Activated CD4-positive, CD25-positive, alpha-beta regulatory T cell treated with anti-CD3 and anti-CD28 coated beads, Interleukin-2, amount 50 U/mL, for 72 hours (primary cell): ENCODE results near the gene EPHA8.

Source experiments
- DNase-seq: peaks from one replicate; pipeline ENCODE4 v3.0.0; 2021

EPHA8 gene

GRCh38 chr1:22537441-22538139 is 25.7 kb upstream of the EPHA8 start:
- no peak for DNase-seq

GRCh38 chr1:22539510-22540118 is 23.7 kb upstream of the EPHA8 start:
- no peak for DNase-seq

- no peak for DNase-seq
Measured at GRCh38 chr1:22540337-22540736, 23.0 kb upstream of the EPHA8 start.

GRCh38 chr1:22542886-22543285 is 20.4 kb upstream of the EPHA8 start:
- no peak for DNase-seq

GRCh38 chr1:22543679-22544078 is 19.6 kb upstream of the EPHA8 start:
- no peak for DNase-seq

- DNase-seq: no peak
Measured at GRCh38 chr1:22544606-22545005, 18.7 kb upstream of the EPHA8 start.

GRCh38 chr1:22545141-22545540 is 18.1 kb upstream of the EPHA8 start:
- DNase-seq: no peak

- DNase-seq: no peak
Measured at GRCh38 chr1:22547186-22547817, 16.0 kb upstream of the EPHA8 start.

GRCh38 chr1:22547818-22548462 is 15.3 kb upstream of the EPHA8 start:
- DNase-seq: no peak

- no peak for DNase-seq
Measured at GRCh38 chr1:22550021-22550420, 13.3 kb upstream of the EPHA8 start.

- DNase-seq: no peak
Measured at GRCh38 chr1:22551591-22551990, 11.7 kb upstream of the EPHA8 start.

GRCh38 chr1:22552021-22552420 is 11.3 kb upstream of the EPHA8 start:
- no peak for DNase-seq

GRCh38 chr1:22553104-22553880 is 10.0 kb upstream of the EPHA8 start:
- no peak for DNase-seq

- no peak for DNase-seq
Measured at GRCh38 chr1:22553991-22554522, 9.2 kb upstream of the EPHA8 start.

GRCh38 chr1:22555371-22555656 is 8.0 kb upstream of the EPHA8 start:
- DNase-seq: no peak

- DNase-seq: no peak
Measured at GRCh38 chr1:22556391-22557104, 6.7 kb upstream of the EPHA8 start.

- DNase-seq: no peak
Measured at GRCh38 chr1:22557341-22557950, 5.8 kb upstream of the EPHA8 start.

GRCh38 chr1:22563671-22564602 is 648 bp downstream of the EPHA8 start:
- no peak for DNase-seq

GRCh38 chr1:22566161-22566560 is 2.9 kb downstream of the EPHA8 start:
- no peak for DNase-seq

- DNase-seq: no peak
Measured at GRCh38 chr1:22567197-22567596, 3.9 kb downstream of the EPHA8 start.

- no peak for DNase-seq
Measured at GRCh38 chr1:22567994-22568393, 4.7 kb downstream of the EPHA8 start.
